SK-N-SH (cell line): ENCODE measurements around the gene BCL7C.
A peak's percentile ranks its signal among the peaks of the same experiment; 100 is the strongest.

ENCODE experiments used
- EP300 ChIP-seq, 2 experiments: IDR thresholded peaks; 2 replicates each; pipeline versions ENCODE4 v1.4.0 to v1.6.1; 2012; ENCODE audit warnings: borderline replicate concordance in 1 of 2, low read depth in 1 of 2, low read length in 1 of 2
- EZH2phosphoT487 ChIP-seq: fragments of 200-600 bp; sonication (generic); IDR thresholded peaks from 2 replicates; pipeline ENCODE4 v1.6.1; 2017; ENCODE audit warnings: low read depth, mixed run types, mild to moderate bottlenecking, antibody characterized with exemption, moderate library complexity, borderline replicate concordance
- GABPA ChIP-seq: IDR thresholded peaks from 2 replicates; pipeline ENCODE4 v1.4.0; 2012; ENCODE audit warnings: low read depth, mild to moderate bottlenecking
- POLR2AphosphoS5 ChIP-seq: IDR thresholded peaks from 2 replicates; pipeline ENCODE4 v1.6.1; 2012; ENCODE audit warnings: low read depth, low read length
- RAD21 ChIP-seq: IDR thresholded peaks from 2 replicates; pipeline ENCODE4 v1.6.1; 2012; ENCODE audit warnings: mild to moderate bottlenecking, low read length
- RCOR1 ChIP-seq: fragments of 150-350 bp; IDR thresholded peaks from 2 replicates; pipeline ENCODE4 v1.6.1; 2017; ENCODE audit warnings: antibody characterized with exemption, low read length
- RFX5 ChIP-seq: IDR thresholded peaks from 2 replicates; pipeline ENCODE4 v1.6.1; 2012; ENCODE audit warnings: mild to moderate bottlenecking, improper control_type of control experiment, low read length
- TCF12 ChIP-seq: IDR thresholded peaks from 2 replicates; pipeline ENCODE4 v1.4.0; 2012
- TEAD4 ChIP-seq: IDR thresholded peaks from 2 replicates; pipeline ENCODE4 v1.4.0; 2012; ENCODE audit warnings: mild to moderate bottlenecking, borderline replicate concordance; ENCODE audit not compliant: insufficient read depth
- YY1 ChIP-seq: IDR thresholded peaks from 2 replicates; pipeline ENCODE4 v1.4.0; 2012; ENCODE audit warnings: low read depth, mild to moderate bottlenecking
- TF ChIP-seq, protein P1 (sequence below): fragments of 200-600 bp; sonication (generic); IDR thresholded peaks from 2 replicates; pipeline ENCODE4 v1.6.1; 2017; ENCODE audit warnings: antibody characterized with exemption, mild to moderate bottlenecking, moderate library complexity
- TF ChIP-seq, protein P2 (sequence below): IDR thresholded peaks from 2 replicates; pipeline ENCODE4 v1.4.0; 2012; ENCODE audit warnings: low read depth, borderline replicate concordance

DNA sequence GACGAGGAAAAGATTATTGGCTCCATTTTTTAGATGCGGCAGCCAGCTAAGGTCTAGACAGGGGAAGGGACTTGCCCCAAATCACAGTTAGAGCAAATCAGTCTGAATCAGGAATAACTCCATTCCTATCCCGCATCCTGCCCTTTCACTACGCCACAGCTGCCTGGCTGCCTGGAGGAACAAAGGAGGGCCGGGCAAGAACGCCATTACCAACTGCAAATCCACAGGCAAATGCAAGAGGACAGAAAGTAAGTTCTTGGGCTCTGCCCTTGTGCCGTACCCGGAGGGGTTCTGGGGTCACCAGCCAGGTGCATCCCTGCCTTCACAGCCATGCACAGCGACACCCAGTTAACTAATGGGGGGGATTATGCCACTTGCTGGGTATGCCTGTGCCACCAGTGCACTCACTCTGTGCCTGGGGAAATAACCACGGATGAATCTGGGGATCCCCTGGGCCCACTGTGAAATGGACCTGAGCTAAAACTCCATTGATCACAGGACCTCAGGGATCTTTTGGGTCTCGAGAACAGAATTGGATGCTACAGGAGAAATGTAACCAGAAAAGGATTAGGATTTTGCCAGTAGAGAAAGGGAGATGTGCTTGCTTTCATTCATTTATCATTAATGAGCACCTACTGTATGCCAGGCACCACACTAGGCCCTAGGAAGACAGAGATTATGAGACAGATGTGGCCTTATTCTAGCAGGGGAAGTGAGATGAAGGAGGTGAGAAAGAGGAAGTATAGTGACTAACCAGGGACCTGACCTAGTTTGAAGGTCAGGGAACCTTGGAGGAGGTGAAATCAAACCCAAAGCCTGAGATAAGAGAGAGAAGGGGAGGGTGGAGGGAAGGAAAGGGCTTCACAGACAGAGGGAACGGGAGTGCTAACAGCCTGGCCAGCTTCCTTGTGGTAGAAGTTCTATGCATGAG lies 17.7 kb downstream of the BCL7C start:
- no peak for TF ChIP-seq TCF12
- TF ChIP-seq, protein P1, sequence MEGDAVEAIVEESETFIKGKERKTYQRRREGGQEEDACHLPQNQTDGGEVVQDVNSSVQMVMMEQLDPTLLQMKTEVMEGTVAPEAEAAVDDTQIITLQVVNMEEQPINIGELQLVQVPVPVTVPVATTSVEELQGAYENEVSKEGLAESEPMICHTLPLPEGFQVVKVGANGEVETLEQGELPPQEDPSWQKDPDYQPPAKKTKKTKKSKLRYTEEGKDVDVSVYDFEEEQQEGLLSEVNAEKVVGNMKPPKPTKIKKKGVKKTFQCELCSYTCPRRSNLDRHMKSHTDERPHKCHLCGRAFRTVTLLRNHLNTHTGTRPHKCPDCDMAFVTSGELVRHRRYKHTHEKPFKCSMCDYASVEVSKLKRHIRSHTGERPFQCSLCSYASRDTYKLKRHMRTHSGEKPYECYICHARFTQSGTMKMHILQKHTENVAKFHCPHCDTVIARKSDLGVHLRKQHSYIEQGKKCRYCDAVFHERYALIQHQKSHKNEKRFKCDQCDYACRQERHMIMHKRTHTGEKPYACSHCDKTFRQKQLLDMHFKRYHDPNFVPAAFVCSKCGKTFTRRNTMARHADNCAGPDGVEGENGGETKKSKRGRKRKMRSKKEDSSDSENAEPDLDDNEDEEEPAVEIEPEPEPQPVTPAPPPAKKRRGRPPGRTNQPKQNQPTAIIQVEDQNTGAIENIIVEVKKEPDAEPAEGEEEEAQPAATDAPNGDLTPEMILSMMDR, result no peak
- no peak for TF ChIP-seq POLR2AphosphoS5
- TF ChIP-seq RAD21, result no peak
- TF ChIP-seq YY1, result peak; percentile 28; the same call in 1 of the 2 replicates
- TF ChIP-seq EZH2phosphoT487, result no peak
- no peak for TF ChIP-seq TEAD4
- TF ChIP-seq GABPA, result no peak
- TF ChIP-seq EP300 (IDR thresholded peaks at IDR 0.05; ENCODE audit: borderline replicate concordance in 1 of 2, low read depth in 1 of 2, low read length in 1 of 2), result no peak
- no peak for TF ChIP-seq RCOR1
- TF ChIP-seq RFX5, result no peak
- TF ChIP-seq, protein P2, sequence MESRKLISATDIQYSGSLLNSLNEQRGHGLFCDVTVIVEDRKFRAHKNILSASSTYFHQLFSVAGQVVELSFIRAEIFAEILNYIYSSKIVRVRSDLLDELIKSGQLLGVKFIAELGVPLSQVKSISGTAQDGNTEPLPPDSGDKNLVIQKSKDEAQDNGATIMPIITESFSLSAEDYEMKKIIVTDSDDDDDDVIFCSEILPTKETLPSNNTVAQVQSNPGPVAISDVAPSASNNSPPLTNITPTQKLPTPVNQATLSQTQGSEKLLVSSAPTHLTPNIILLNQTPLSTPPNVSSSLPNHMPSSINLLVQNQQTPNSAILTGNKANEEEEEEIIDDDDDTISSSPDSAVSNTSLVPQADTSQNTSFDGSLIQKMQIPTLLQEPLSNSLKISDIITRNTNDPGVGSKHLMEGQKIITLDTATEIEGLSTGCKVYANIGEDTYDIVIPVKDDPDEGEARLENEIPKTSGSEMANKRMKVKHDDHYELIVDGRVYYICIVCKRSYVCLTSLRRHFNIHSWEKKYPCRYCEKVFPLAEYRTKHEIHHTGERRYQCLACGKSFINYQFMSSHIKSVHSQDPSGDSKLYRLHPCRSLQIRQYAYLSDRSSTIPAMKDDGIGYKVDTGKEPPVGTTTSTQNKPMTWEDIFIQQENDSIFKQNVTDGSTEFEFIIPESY, result no peak
